ENCODE results near the gene NRIP3. TPM values are rescaled to one million over a fixed set of nuclear protein-coding genes. Genes with fewer than 3 reads are reported as not detected.

NRIP3 gene
- total and polyA plus RNA-seq, 12 donors = 0.13 to 1.9 (median 1.1) TPM; not detected in 1

GRCh38 chr11:9025101-9025850 lies 21.5 kb upstream of the NRIP3 start:
- no peak for TF ChIP-seq CTCF (IDR thresholded peaks at IDR 0.05)
- 78 to 88% methylated on average over 9 of the region's 9 CpGs for WGBS, 2 donors
- Histone ChIP-seq H3K9me3 (no peaks in the 10 kb centered on the region), H3K27me3 (no peaks in the 10 kb centered on the region), H3K4me1 (peaks cover 0 to 33% (median 7%) of the 10 kb centered on the region in 9 donors), H3K36me3 (peaks cover 0 to 2% (median 0%) of the 10 kb centered on the region in 9 donors), H3K4me3 (no peak overlapping the region), H3K27ac (no peak overlapping the region)
- intact Hi-C loops (cut with DNase I) = no loop called here
- ATAC-seq (no peak), DNase-seq (no peak)

GRCh38 chr11:9022961-9023680 lies 19.3 kb upstream of the NRIP3 start:
- TF ChIP-seq CTCF (IDR thresholded peaks at IDR 0.05) = no peak

GRCh38 chr11:9020916-9021315 lies 17.1 kb upstream of the NRIP3 start:
- H3K27ac ChIP-seq = no peak overlapping the region
- H3K27me3 ChIP-seq = no peaks in the 10 kb centered on the region
- peaks cover 0 to 49% (median 26%) of the 10 kb centered on the region in 9 donors for H3K4me1 ChIP-seq
- DNase-seq (no peak), ATAC-seq (no peak)
- H3K9me3 ChIP-seq = no peaks in the 10 kb centered on the region
- intact Hi-C loops (cut with DNase I) = no loop called here
- TF ChIP-seq CTCF (IDR thresholded peaks at IDR 0.05) = no peak
- peaks cover 0 to 2% (median 0%) of the 10 kb centered on the region in 9 donors for H3K36me3 ChIP-seq
- H3K4me3 ChIP-seq = no peak overlapping the region
- WGBS, 2 donors = 23 to 32% methylated on average over 8 of the region's 8 CpGs

More at GRCh38 chr11:9022961-9023680, 19.3 kb upstream of the NRIP3 start:
- H3K27me3 ChIP-seq = no peaks in the 10 kb centered on the region
- peaks cover 0 to 27% (median 7%) of the 10 kb centered on the region in 9 donors for H3K4me1 ChIP-seq
- peaks cover 0 to 2% (median 0%) of the 10 kb centered on the region in 9 donors for H3K36me3 ChIP-seq
- ATAC-seq (no peak), DNase-seq (no peak)
- WGBS, 2 donors = 93 to 96% methylated on average over 9 of the region's 9 CpGs
- H3K27ac ChIP-seq = no peak overlapping the region
- H3K4me3 ChIP-seq = no peak overlapping the region
- intact Hi-C loops (cut with DNase I) = no loop called here
- no peaks in the 10 kb centered on the region for H3K9me3 ChIP-seq

- Histone ChIP-seq H3K36me3 (no peaks in the 10 kb centered on the region), H3K9me3 (no peaks in the 10 kb centered on the region), H3K27me3 (no peaks in the 10 kb centered on the region), H3K27ac (no peak overlapping the region), H3K4me1 (peaks cover 0 to 44% (median 28%) of the 10 kb centered on the region in 9 donors), H3K4me3 (no peak overlapping the region)
- no peak for ATAC-seq
- intact Hi-C loops (cut with DNase I) = loop anchor here in 8 of 10 donors (5.0 to 10.0 kb wide), 5 partner anchors 72 to 487 kb away; partner anchors contain the start of gene SCUBE2 (in 1 of the 8)
- whole genome bisulfite sequencing, 2 donors = 95 to 98% methylated on average over 6 of the region's 6 CpGs
- no peak for DNase-seq
- TF ChIP-seq CTCF (IDR thresholded peaks at IDR 0.05) = no peak
Observed at GRCh38 chr11:9019861-9020260, 16.1 kb upstream of the NRIP3 start.
